Measurements from ENCODE around the gene STOM.
A peak's percentile ranks its signal among the peaks of the same experiment; 100 is the strongest.

Gene STOM

GRCh38 chr9:121348221-121348620 is 21.8 kb downstream of the STOM start:
- DNase-seq (ENCODE audit: low spot score): no peak

GRCh38 chr9:121345070-121345469 is 25.0 kb downstream of the STOM start:
- DNase-seq (ENCODE audit: low spot score): no peak

GRCh38 chr9:121344184-121344583 is 25.9 kb downstream of the STOM start:
- DNase-seq (ENCODE audit: low spot score): no peak

- DNase-seq (ENCODE audit: low spot score): no peak
Observed at GRCh38 chr9:121340676-121341392, 29.2 kb downstream of the STOM start.

GRCh38 chr9:121339437-121339836 is 30.6 kb downstream of the STOM start:
- DNase-seq (ENCODE audit: low spot score): no peak

- no peak for DNase-seq (ENCODE audit: low spot score)
Observed at GRCh38 chr9:121336665-121337064, 33.4 kb downstream of the STOM start.

- no peak for DNase-seq (ENCODE audit: low spot score)
Observed at GRCh38 chr9:121333950-121334773, 35.9 kb downstream of the STOM start.

GRCh38 chr9:121331992-121332685 is 37.9 kb downstream of the STOM start:
- DNase-seq (ENCODE audit: low spot score): no peak

- DNase-seq (ENCODE audit: low spot score): no peak
Observed at GRCh38 chr9:121331549-121331948, 38.5 kb downstream of the STOM start.

GRCh38 chr9:121328876-121329681 is 41.0 kb downstream of the STOM start:
- DNase-seq (ENCODE audit: low spot score): no peak

GRCh38 chr9:121328476-121328875 is 41.6 kb downstream of the STOM start:
- no peak for DNase-seq (ENCODE audit: low spot score)

GRCh38 chr9:121326901-121327613 is 43.0 kb downstream of the STOM start:
- DNase-seq (ENCODE audit: low spot score): no peak

GRCh38 chr9:121326130-121326838 is 43.8 kb downstream of the STOM start:
- peak; percentile 93 for DNase-seq (ENCODE audit: low spot score)

GRCh38 chr9:121325387-121325786 is 44.7 kb downstream of the STOM start:
- DNase-seq (ENCODE audit: low spot score): peak; percentile 72

- no peak for DNase-seq (ENCODE audit: low spot score)
Observed at GRCh38 chr9:121324755-121325154, 45.3 kb downstream of the STOM start.

GRCh38 chr9:121324316-121324715 is 45.7 kb downstream of the STOM start:
- no peak for DNase-seq (ENCODE audit: low spot score)

- DNase-seq (ENCODE audit: low spot score): no peak
Observed at GRCh38 chr9:121323449-121324151, 46.5 kb downstream of the STOM start.

- DNase-seq (ENCODE audit: low spot score): no peak
Observed at GRCh38 chr9:121322737-121323448, 47.2 kb downstream of the STOM start.

GRCh38 chr9:121322037-121322736 is 47.9 kb downstream of the STOM start:
- peak; percentile 23 for DNase-seq (ENCODE audit: low spot score)
